ENCODE measurements around the gene OSBPL7.

The OSBPL7 gene

DNA sequence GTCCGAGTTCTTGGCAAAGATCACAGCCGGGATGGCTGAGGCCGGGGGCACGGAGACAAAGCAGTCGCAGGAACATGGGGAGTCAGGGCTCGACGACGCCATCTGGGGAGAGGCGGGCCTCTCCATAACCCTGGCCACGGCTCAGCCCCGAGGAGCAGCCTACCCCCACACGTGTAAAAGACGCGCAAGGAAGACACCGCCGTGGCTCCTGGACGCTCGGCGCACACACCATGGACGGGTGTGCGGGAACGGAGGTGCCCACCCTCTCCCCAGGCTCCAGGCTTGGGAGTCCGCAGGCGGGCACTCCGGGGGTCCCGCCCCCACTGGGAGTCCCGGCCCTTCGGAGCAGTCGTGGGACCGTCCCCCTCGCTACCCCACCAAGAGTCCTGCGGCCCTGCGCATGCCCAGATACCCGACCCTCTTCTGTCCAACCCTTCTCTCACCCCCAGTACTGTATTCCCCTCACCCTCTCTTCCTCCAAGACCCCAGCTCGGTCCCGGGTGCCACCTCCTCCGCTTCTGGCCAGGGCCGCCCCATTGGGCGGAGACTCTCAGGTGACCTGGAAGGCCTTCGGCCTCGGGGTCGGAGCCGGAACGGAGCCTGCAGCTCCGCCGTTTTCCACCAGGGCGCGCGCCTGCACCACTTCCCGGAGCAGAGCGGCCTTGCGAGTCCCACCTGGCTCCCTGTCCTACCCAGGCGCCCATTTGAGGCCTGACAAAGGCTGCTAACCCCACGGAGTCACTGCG, 19.3 kb upstream of the OSBPL7 start, which contains the start of gene SCRN2:
SCRN2 (minus strand) TSS at position 532 of the 746 bp plus-strand sequence; CDS start at position 102, 430 bp downstream.
- TF ChIP-seq, protein P1, sequence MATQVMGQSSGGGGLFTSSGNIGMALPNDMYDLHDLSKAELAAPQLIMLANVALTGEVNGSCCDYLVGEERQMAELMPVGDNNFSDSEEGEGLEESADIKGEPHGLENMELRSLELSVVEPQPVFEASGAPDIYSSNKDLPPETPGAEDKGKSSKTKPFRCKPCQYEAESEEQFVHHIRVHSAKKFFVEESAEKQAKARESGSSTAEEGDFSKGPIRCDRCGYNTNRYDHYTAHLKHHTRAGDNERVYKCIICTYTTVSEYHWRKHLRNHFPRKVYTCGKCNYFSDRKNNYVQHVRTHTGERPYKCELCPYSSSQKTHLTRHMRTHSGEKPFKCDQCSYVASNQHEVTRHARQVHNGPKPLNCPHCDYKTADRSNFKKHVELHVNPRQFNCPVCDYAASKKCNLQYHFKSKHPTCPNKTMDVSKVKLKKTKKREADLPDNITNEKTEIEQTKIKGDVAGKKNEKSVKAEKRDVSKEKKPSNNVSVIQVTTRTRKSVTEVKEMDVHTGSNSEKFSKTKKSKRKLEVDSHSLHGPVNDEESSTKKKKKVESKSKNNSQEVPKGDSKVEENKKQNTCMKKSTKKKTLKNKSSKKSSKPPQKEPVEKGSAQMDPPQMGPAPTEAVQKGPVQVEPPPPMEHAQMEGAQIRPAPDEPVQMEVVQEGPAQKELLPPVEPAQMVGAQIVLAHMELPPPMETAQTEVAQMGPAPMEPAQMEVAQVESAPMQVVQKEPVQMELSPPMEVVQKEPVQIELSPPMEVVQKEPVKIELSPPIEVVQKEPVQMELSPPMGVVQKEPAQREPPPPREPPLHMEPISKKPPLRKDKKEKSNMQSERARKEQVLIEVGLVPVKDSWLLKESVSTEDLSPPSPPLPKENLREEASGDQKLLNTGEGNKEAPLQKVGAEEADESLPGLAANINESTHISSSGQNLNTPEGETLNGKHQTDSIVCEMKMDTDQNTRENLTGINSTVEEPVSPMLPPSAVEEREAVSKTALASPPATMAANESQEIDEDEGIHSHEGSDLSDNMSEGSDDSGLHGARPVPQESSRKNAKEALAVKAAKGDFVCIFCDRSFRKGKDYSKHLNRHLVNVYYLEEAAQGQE (IDR thresholded peaks at IDR 0.05; ENCODE audit: insufficient read depth in 1 of 2, low read depth in 2 of 2, low read length in 2 of 2), result no peak
- no peak for TF ChIP-seq SIN3A (IDR thresholded peaks at IDR 0.05; ENCODE audit: borderline replicate concordance, insufficient read depth, low read length)
- no peak for TF ChIP-seq TAF1 (IDR thresholded peaks at IDR 0.05; ENCODE audit: borderline replicate concordance, insufficient read depth, low read length)
- peak; percentile 41 for TF ChIP-seq FOXP2 (optimal IDR thresholded peaks at IDR 0.05; ENCODE audit: borderline replicate concordance, extremely low read depth, extremely low read length, insufficient read depth)
- TF ChIP-seq POLR2AphosphoS5 (IDR thresholded peaks at IDR 0.05; ENCODE audit: low read depth, low read length), result peak; percentile 60

DNA sequence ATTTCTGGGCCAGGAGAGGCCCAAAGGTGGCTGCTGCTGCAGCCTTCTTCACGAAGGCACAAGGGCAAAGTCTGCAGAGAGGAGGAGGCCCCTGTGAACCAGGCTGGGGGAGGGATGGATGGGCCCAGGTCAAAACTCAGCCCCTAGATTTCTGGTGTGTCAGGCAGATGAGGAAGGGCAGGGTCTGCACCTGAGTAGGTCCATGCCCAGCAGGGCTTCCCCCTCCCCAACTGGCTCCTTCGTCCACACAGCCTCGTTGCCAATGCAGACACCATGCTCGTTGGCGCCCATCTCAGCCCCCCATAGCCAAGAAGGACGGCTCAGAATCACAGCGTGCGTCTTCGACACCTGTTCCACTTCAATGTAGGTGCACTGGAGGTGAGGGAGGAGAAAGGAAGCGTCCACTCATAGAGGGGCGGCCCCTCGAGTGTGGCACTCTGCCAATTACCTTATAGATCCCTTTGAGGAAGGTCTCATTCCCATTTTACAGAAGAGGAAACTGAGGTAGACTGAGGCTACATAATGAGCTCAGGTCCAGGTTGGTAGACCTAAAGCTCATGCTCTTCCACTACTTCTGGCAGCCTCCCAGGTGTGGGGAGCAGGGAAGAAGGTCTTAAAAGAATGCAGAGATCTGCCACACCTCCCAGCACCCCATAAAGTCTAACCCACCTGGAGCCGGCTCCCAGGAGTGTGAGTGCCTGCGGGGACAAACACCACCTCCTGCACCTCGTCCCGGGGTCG, 18.6 kb upstream of the OSBPL7 start:
- no peak for TF ChIP-seq SIN3A (IDR thresholded peaks at IDR 0.05; ENCODE audit: borderline replicate concordance, insufficient read depth, low read length)
- TF ChIP-seq POLR2AphosphoS5 (IDR thresholded peaks at IDR 0.05; ENCODE audit: low read depth, low read length), result no peak
- TF ChIP-seq, protein P1 (IDR thresholded peaks at IDR 0.05; ENCODE audit: insufficient read depth in 1 of 2, low read depth in 2 of 2, low read length in 2 of 2), result no peak
- no peak for TF ChIP-seq FOXP2 (optimal IDR thresholded peaks at IDR 0.05; ENCODE audit: borderline replicate concordance, extremely low read depth, extremely low read length, insufficient read depth)
- TF ChIP-seq TAF1 (IDR thresholded peaks at IDR 0.05; ENCODE audit: borderline replicate concordance, insufficient read depth, low read length), result no peak

DNA sequence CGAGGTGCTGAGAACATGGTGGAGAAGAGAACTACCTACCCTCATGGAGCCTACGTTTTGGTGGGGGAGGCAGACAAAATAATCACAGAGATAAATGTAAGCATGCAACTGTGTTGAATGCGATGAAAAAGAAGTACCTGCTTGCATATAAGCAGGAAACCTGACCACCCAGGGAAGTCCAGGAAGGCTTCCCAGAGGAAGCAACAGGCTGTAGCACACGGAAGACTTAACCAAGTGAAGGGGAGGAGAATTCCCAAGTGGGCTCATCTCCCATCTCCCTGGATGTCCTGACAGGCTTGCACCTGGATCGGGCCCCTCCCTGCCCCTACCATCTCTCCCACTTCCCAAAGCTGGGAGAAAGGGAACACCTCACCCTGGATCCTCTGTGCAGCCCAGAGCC, 17.5 kb upstream of the OSBPL7 start:
- TF ChIP-seq FOXP2 (optimal IDR thresholded peaks at IDR 0.05; ENCODE audit: borderline replicate concordance, extremely low read depth, extremely low read length, insufficient read depth) (no peak), POLR2AphosphoS5 (IDR thresholded peaks at IDR 0.05; ENCODE audit: low read depth, low read length) (no peak), SIN3A (IDR thresholded peaks at IDR 0.05; ENCODE audit: borderline replicate concordance, insufficient read depth, low read length) (no peak), TAF1 (IDR thresholded peaks at IDR 0.05; ENCODE audit: borderline replicate concordance, insufficient read depth, low read length) (no peak)
- TF ChIP-seq, protein P1 (IDR thresholded peaks at IDR 0.05; ENCODE audit: insufficient read depth in 1 of 2, low read depth in 2 of 2, low read length in 2 of 2), result no peak

DNA sequence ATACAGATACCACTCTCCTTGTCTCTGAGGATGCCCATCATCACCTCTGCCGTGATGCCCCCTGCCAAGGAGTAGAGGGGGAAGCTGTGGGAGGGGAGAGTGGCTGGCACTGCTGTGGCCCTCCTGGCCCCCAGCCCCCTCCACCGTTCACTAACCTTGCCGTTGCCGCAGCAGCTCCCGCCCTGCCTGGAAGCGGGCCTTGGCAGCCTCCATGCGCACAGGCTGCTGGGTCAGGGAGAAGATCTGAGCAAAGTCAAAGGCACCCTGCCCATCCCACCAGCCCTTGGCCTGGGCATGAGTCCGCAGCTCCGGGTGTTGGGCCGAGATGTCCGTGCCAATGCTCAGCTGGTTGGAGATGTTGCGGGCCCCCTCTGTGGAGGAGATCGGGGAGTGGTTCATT, 17.0 kb upstream of the OSBPL7 start:
- TF ChIP-seq POLR2AphosphoS5 (IDR thresholded peaks at IDR 0.05; ENCODE audit: low read depth, low read length), result no peak
- no peak for TF ChIP-seq TAF1 (IDR thresholded peaks at IDR 0.05; ENCODE audit: borderline replicate concordance, insufficient read depth, low read length)
- TF ChIP-seq SIN3A (IDR thresholded peaks at IDR 0.05; ENCODE audit: borderline replicate concordance, insufficient read depth, low read length), result no peak
- TF ChIP-seq FOXP2 (optimal IDR thresholded peaks at IDR 0.05; ENCODE audit: borderline replicate concordance, extremely low read depth, extremely low read length, insufficient read depth), result no peak
- TF ChIP-seq, protein P1 (IDR thresholded peaks at IDR 0.05; ENCODE audit: insufficient read depth in 1 of 2, low read depth in 2 of 2, low read length in 2 of 2), result no peak
